B cell (primary cell): Measurements from ENCODE around the gene TP53BP2.

ENCODE experiments used
- CTCF ChIP-seq: fragments of 200-600 bp; IDR thresholded peaks from one replicate; pipeline ENCODE4 v1.8.0; 2022; ENCODE audit warnings: antibody characterized with exemption, mild to moderate bottlenecking
- EZH2 ChIP-seq: IDR thresholded peaks from 2 replicates; pipeline ENCODE4 v1.6.1; 2012; ENCODE audit warnings: borderline replicate concordance, low read depth, mild to moderate bottlenecking, moderate library complexity, low read length; ENCODE audit not compliant: insufficient read depth, poor library complexity, severe bottlenecking

- TF ChIP-seq EZH2 (no peak), CTCF (no peak)
Measured at GRCh38 chr1:223788746-223789415, 56.9 kb downstream of the TP53BP2 start.
